ENCODE results near the gene SH2D1B.

GRCh38 chr1:162397039-162397448 is 14.9 kb downstream of the SH2D1B start:
- TF ChIP-seq POLR2AphosphoS5 (IDR thresholded peaks at IDR 0.05; ENCODE audit: low read depth, low read length) (no peak), CTCF (IDR thresholded peaks at IDR 0.05) (no peak), TAF1 (IDR thresholded peaks at IDR 0.05; ENCODE audit: borderline replicate concordance, low read depth, low read length) (no peak), MAX (IDR thresholded peaks at IDR 0.05; ENCODE audit: low read depth) (no peak), TEAD4 (IDR thresholded peaks at IDR 0.05; ENCODE audit: borderline replicate concordance, insufficient read depth) (no peak), EP300 (IDR thresholded peaks at IDR 0.05; ENCODE audit: borderline replicate concordance in 1 of 2, low read depth in 1 of 2, low read length in 1 of 2) (no peak), ELF1 (IDR thresholded peaks at IDR 0.05) (no peak), CHD2 (IDR thresholded peaks at IDR 0.05; ENCODE audit: low read length, partially characterized antibody) (no peak), SMC3 (IDR thresholded peaks at IDR 0.05; ENCODE audit: low read depth, low read length) (no peak)

Data from SK-N-SH (cell line).